AG04450 (cell line): Measurements from ENCODE around the gene NR2C2. TPM values are rescaled to one million over a fixed set of nuclear protein-coding genes. Genes with fewer than 3 reads are reported as not detected.
"Not testable (repeated sequence)": the region's sequence is repeated elsewhere in the genome, so short reads cannot be mapped to it uniquely, and the experiment has no call there.

ENCODE experiments used
- CTCF ChIA-PET: fragments of 300-600, 350-600 bp; formaldehyde crosslinking; extraction: SDS; loops from one replicate; lab custom pipeline; 2022; ENCODE audit warnings: antibody characterized with exemption, inconsistent platforms; lab: Charles Lee
- POLR2A ChIA-PET: fragments of 350-600 bp; formaldehyde crosslinking; extraction: SDS; loops from one replicate; lab custom pipeline; 2021; ENCODE audit warnings: antibody characterized with exemption, inconsistent platforms; lab: Yijun Ruan, JAX
- DNase-seq: peaks from one replicate; pipeline ENCODE4 v3.0.0-alpha.2; 2011; ENCODE audit warnings: low read depth, low spot score
- H3K27ac ChIP-seq: one replicate; pipeline ENCODE4 v1.5.1; 2012; ENCODE audit warnings: low read depth, low read length, control low read depth
- H3K27me3 ChIP-seq: one replicate; pipeline ENCODE4 v1.6.0; 2012; ENCODE audit warnings: low read length; ENCODE audit not compliant: control insufficient read depth, insufficient read depth
- H3K4me3 ChIP-seq: 2 replicates; pipeline ENCODE4 v1.5.1; 2011; ENCODE audit warnings: mild to moderate bottlenecking, low read depth, low read length, control low read depth
- H3K9me3 ChIP-seq: 2 replicates; pipeline ENCODE4 v1.5.1; 2012; ENCODE audit warnings: low read length; ENCODE audit not compliant: control insufficient read depth, insufficient read depth
- CTCF ChIP-seq: IDR thresholded peaks from 2 replicates; pipeline ENCODE4 v1.5.1; 2011; ENCODE audit warnings: low read depth, low read length, control low read depth, inconsistent platforms
- polyA plus RNA-seq: library from polyadenylated mRNA; depleted of rRNA; stranded (reverse); fragments of >200 nt; gene quantifications from 2 replicates; pipeline ENCODE4 v1.2.3, GENCODE V29; 2011

The NR2C2 gene
- polyA plus RNA-seq, 1 experiment: 16.1 TPM

GRCh38 chr3:14902719-14903118 is 44.7 kb upstream of the NR2C2 start:
- ChIA-PET POLR2A (interaction anchor here (0.5 to 0.7 kb wide), 2 partner anchors 177 to 219 kb away, joined by 3 read pairs; no protein-coding TSS in a partner anchor), CTCF (interaction anchor here (0.5 kb wide), 1 partner anchor 229 kb away, joined by 4 read pairs; no protein-coding TSS in a partner anchor)
- no peaks in the 10 kb centered on the region; the same call in 1 of the 2 replicates for H3K9me3 ChIP-seq
- no peak for TF ChIP-seq CTCF
- no peak overlapping the region for H3K4me3 ChIP-seq
- DNase-seq: no peak
- H3K27ac ChIP-seq: no peak overlapping the region
- peaks cover 15% of the 10 kb centered on the region for H3K27me3 ChIP-seq

GRCh38 chr3:14903501-14903900 is 43.9 kb upstream of the NR2C2 start:
- POLR2A ChIA-PET: interaction anchor here (0.5 kb wide), 1 partner anchor 178 kb away, joined by 3 read pairs; no protein-coding TSS in a partner anchor
- H3K4me3 ChIP-seq, H3K27ac ChIP-seq, DNase-seq, H3K9me3 ChIP-seq: not testable (repeated sequence)
- CTCF ChIA-PET: interaction anchor here (1.0 kb wide), 1 partner anchor 18 kb away, joined by 4 read pairs; no protein-coding TSS in a partner anchor
- peaks cover 12% of the 10 kb centered on the region for H3K27me3 ChIP-seq

- DNase-seq: no peak
- CTCF ChIA-PET: interaction anchor here (1.3 kb wide), 1 partner anchor 16 kb away, joined by 6 read pairs; no protein-coding TSS in a partner anchor
- Histone ChIP-seq H3K27ac (no peak overlapping the region), H3K27me3 (peaks cover 8% of the 10 kb centered on the region), H3K4me3 (no peak overlapping the region), H3K9me3 (no peaks in the 10 kb centered on the region; the same call in 1 of the 2 replicates)
- POLR2A ChIA-PET: no interaction called here
- TF ChIP-seq CTCF: no peak
These were observed 42.2 kb upstream of the NR2C2 start for GRCh38 chr3:14905055-14905657.

GRCh38 chr3:14906355-14906971 is 40.9 kb upstream of the NR2C2 start:
- H3K9me3 ChIP-seq: no peaks in the 10 kb centered on the region; the same call in 1 of the 2 replicates
- no peak for DNase-seq
- POLR2A ChIA-PET: no interaction called here
- no peak overlapping the region for H3K27ac ChIP-seq
- CTCF ChIA-PET: interaction anchor here (1.3 kb wide), 1 partner anchor 14 kb away, joined by 6 read pairs; no protein-coding TSS in a partner anchor
- TF ChIP-seq CTCF: no peak
- H3K27me3 ChIP-seq: peaks cover 12% of the 10 kb centered on the region
- no peak overlapping the region for H3K4me3 ChIP-seq

GRCh38 chr3:14907043-14907966 is 40.1 kb upstream of the NR2C2 start:
- Histone ChIP-seq H3K9me3 (no peaks in the 10 kb centered on the region; the same call in 1 of the 2 replicates), H3K4me3 (no peak overlapping the region), H3K27ac (no peak overlapping the region), H3K27me3 (peaks cover 12% of the 10 kb centered on the region)
- ChIA-PET POLR2A (no interaction called here), CTCF (no interaction called here)
- DNase-seq: no peak
- TF ChIP-seq CTCF: no peak
